CD4-positive, alpha-beta T cell treated with Interleukin-15 for 4 hours (primary cell): ENCODE measurements around the gene ARHGEF28.

Source experiments
- DNase-seq: peaks from one replicate; pipeline ENCODE4 v3.0.0-alpha.2; 2020; ENCODE audit warnings: low spot score

ARHGEF28 gene

DNA sequence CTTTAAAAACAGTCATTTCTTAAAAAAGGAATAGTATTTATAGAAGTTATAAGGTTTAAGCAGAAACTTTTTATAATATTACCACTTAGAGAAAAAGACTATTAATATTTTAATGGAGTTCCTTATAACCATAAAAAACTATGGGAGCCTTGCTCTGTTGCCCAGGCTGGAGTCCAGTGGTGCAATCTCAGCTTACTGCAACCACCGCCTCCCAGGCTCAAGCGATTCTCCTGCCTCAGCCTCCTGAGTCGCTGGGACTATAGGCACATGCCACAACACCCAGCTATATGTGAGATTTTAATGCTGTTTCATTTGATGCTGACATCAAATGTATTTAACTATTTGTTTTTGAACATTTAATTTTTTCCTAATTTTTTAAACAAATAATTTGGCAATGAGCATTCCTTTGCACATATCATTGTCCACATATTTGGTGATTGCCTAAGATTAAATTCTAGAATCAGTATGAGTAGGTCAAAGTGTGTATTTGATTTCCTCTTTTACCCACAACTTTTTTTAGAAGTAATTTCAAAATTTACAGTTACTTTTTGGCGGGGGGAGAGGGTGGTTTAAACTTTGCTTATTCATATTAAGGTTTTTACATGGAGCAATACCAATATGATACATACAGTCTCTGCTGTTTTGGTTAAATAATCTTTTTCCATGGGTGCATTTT lies 235.5 kb downstream of the ARHGEF28 start:
- DNase-seq, result no peak

DNA sequence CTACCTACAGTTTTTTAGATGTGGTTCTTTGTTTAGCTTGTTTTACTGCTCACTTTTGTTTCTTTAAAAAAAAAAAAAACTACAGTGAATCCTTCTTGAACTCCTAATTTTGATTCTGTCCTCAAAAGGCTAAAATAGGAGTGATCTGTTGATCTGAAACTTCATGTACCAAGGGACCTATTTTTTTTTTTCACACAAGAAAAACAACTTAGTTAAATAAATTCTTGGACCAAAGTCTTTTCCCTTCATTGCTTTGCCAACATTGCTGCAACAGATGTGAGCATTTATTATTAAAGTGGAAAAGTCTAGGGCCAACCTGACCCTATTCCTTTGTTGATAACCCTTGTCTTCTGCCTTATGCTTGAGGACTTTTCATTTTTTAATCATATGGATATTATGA lies 236.8 kb downstream of the ARHGEF28 start:
- no peak for DNase-seq

DNA sequence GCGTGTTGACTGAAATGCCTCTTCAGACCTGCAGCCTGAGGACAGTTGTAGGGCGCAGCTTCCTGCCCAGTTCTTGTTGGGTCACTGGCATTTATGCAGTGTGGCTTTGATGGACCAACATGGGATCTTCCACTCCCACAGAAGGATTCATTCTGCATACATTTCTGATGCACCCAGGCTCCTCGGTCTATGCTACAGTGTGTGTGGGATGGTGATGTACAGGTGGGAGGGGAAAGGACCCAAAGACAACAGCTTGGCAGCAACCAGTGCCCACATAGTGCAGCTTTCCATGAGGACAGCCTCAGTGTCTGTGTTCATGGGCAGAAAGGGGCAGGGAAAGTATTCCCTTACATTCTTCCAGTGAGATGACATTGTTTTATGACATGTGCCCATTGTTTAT lies 237.9 kb downstream of the ARHGEF28 start:
- no peak for DNase-seq

DNA sequence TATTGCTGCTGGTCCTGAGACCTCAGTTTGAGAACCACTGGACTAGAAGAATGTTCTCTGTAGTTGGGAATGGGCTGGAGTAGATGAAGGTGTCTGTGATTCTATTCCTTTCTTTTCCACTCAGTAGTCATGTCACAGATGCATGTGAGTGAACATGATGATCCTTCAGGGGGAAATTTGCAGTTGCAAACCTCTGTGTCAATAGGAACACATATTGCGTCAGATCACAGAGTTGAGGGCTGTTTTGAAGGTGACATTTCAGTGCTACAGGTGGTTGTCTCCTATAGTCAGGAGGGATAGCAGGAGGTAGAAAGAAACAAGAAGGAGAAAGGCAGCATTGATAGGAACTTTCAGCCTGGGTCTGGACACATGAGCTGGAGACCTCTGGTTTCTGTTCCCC lies 239.3 kb downstream of the ARHGEF28 start:
- no peak for DNase-seq

DNA sequence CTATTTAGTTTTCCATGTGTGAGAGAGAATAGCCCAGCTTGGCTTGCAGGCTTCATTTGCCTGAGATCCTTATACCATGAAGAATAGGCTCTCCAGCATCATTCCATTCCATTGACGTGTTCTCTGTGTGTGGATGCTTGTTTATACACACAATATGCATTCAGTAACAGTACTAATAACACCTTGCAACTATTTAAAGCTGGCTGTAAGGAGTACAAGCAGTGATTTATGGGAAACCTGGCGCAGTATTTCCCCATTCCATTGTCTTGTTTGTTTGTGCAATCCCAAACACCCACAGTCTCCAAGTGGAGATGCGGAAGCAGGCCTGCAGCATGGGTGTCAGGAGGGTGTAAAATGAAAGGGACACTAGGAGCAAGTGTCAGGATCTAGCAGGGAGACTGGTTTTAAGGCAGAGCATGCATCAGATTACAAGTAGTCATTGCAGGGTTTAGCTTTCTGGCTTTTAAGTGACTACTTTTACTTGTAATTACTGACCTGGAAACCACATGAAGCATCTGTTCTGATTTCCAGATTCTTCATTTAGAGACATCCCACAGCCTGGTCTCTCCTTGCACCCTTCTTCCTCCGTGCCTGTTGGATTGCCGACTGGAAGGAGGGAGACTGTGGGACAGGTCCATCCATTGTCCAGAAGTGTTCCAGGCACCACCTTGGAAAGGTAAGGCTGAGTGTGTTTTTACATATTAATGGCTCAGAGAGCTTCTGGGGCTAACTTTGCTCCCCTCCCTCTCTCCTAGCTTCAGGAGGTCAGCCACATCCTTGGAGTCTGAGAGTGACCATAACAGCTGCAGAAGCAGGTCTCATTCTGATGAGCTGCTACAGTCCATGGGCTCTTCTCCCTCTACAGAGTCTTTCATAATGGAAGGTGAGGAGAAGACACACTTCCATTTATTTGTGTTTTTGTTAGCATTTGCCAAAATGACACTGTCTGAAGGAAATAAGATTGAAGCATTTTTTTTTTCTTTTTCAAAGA lies 241.6 kb downstream of the ARHGEF28 start:
- no peak for DNase-seq

DNA sequence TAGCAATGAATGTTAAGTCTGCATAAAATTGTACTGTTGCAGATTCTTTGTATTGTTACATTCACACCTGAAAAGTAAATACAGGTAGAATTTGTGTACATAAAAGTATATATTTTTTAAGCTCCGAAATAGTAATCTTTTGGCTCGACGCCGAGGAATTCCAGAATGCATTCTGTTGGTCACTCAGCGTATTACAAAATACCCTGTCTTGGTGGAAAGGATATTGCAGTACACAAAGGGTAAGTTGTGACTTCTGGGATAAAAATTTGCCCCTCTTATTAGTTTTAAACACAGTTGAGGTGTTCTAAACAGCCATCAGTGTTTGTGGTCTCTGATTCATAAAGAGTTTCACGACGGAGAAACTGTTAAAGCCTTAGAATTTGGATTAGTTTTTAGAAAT lies 257.6 kb downstream of the ARHGEF28 start:
- no peak for DNase-seq

DNA sequence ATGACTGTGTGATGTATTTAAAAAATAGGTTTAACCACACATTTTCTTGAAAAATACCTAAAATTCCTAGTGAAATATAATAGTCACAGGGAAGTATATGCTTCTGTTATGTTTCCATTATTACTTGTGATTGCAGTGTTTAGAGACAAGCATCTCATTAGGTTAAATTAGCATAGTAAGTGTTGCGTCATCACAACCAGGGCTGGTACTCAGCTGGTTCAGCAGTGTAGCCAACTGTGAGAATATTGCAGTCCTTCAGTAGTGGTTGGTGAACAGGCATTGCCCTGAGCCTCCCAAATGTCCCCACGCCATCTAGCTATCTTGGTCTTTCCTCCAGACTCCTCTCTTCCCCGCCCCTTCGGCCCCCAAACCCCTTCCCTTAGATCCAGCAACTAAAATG lies 261.7 kb downstream of the ARHGEF28 start:
- DNase-seq, result no peak

DNA sequence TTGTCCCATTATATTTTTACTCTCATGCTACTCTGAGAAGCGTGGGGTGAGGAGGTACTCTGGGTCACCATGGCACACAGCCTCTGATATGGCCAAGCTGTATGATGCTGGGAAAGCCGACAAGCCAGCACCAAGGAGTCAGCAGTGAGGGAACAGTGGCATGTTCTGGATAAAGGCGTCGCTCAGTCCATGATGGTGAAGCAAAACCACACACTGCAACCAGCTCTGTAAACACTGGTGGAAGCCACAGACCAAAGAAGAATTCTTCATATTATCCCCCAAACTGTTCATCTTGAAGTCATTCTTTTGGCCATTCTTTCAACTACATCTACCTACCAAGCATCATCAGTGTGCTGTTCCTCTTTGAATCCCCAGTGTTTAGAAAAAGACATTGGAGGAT lies 264.6 kb downstream of the ARHGEF28 start:
- DNase-seq, result no peak

DNA sequence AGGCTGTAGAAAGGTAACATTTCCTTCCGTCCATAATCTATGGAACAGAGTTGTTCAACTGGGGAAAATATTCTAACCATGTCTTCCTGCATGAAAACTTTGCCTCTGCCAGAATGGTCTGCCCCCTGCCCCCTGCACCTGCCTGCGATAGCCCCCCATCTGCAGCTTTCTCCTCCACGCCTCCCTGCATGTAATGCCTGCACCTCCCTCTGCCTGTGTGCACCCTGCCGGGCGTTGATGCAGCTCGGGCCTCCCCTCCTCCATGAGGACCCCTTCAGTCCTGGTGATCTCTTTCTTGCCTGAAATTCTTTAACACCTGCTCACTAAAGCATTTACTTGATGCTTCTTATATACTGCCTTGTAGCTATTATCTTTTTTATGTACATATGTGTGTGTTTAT lies 266.2 kb downstream of the ARHGEF28 start:
- DNase-seq, result no peak

DNA sequence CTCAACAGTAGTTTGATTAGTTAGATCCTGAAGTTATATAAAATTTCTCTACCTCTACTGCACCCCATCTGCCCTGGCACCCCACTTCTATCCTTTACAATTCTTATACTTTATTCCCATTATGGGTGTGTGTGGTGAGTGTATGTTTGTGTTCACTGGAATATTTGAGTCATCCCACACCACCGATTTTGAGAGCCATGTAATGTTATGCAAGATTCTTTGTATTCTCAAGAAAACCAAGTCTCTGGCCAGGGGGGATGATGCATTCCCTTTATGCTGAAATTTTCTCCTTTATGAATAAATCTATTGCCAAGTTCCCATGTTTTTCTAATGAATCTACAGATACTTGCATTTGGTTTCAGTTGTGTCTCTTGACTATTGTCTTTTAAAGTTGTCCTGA lies 266.8 kb downstream of the ARHGEF28 start:
- DNase-seq, result no peak

DNA sequence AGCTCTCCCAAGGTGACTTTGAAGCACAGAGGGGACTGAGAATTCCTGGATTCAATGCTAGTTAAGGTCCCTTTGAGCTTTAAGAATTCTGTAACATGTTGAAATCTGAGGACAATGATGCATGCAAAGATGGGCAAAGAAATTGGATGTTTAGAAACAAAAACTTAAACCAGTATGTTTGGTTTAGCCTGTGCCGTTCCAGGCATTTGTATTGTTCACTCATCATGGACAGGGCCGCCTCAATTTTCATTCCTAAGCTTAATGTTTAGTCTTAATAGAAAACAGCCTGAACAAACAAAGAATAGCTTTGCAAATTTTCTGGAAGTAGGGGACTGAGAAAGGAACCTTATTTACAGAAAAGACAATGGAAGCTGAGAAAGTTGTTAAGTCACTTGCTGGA lies 267.8 kb downstream of the ARHGEF28 start:
- no peak for DNase-seq

DNA sequence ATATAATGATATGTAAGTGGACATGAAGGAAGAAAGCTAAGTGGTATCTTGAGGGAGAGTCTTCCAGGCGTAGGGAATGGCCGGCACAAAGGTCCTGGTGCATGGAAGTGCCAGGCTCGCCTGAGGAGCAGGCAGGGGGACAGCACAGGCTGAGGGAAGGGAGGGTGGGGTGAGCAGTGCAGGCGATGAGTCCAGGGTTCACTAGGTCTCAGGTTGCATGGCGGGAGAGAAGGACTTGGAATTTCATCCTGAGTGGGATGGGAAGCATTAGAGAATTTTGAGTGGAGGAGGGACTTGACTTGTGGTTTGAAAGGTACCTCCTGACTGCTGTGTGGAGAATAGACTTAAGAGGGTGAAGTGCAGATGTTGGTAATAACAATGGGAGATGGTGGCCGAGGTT lies 268.9 kb downstream of the ARHGEF28 start:
- no peak for DNase-seq

DNA sequence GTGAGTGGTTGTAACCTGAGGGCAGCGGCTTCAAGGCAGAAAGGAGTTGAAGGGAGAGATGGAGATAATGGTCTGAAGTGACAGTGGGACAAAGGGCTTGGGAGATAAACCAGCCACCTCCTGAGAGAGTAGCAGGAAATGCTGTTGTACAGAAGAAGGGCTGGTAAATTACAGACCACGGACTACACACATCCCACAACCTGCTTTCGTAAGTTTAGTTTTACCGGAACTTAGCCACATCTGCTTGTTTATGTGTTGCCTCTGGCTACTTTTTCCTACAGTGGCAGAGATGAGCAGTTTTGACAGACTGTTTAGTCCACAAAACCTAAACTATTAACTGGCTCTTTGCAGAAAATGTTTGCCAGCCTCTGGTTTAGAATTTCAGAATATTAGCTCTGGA lies 269.5 kb downstream of the ARHGEF28 start:
- no peak for DNase-seq

DNA sequence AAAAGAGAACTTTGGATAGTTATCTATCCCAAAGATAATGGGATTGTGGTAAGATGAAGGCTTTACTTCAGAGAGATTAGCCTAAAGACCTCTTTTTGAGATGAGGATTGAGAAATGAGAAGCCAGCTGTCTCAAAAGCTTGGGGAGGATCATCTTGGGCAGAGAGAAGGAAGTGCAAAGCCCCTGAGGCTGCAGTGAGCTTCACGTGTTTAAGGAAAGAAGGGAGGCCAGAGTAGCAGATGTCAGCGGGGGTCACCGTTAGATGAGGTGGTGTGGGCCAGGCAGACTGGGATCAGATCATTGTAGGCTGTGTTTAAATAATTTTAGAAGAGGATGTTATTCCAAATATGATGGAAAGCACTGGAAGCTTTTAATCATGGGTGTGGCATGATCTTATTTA lies 270.1 kb downstream of the ARHGEF28 start:
- DNase-seq, result no peak

DNA sequence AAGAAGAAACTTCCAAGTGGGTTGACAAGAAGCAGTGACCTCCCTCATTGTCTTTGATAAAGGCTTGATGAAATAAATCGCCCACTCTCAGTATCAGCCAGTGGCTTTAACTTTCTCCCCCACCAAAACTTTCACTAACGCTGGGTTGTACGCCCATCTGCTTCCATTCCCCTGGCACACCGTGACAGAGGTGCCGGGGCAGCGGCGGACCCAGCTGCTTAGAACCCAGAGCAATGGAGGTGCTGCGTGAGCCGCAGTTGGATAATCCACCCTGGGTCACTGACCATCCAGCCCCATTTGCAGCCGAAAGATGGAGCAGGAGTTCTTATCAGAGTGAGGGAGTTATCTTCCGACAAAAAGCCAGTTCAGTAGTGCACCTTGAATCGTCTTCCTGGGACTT lies 270.7 kb downstream of the ARHGEF28 start:
- no peak for DNase-seq

DNA sequence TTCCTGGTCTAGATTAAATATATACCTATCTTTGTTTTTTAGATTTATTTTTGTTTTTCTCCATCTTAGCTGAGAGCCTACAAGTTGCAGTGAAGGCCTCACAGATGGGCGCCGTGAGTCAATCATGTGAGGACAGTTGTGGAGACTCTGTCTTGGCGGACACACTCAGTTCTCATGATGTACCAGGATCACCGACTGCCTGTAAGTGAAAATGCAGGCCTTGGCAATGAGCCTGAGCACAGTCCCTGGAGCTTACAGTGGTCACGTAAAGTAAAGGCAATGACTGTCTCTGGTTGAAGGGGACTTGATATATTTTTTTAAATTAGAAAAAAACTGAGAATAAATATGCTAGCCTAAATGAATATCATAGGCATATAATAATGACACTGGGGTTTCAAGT lies 271.9 kb downstream of the ARHGEF28 start:
- DNase-seq, result no peak

DNA sequence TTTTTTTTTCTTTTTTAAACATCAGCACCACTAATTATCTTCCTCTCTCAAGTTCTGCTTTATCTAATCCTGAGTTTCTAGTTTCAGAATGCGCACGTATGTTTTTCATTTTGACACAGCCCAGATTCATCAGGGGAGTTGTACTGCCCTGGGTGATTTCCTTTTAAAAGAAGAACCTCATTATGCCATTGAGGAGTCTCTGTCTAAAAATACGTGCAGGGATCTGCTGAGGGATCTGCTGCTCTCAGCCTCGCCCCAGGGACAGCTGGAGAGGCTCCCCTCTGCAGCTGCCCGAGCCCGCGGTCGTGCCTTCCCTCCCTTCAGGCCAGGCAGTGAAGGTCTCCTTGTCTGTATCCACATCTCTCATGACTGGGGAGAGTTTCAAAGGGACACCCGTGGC lies 273.1 kb downstream of the ARHGEF28 start:
- no peak for DNase-seq

DNA sequence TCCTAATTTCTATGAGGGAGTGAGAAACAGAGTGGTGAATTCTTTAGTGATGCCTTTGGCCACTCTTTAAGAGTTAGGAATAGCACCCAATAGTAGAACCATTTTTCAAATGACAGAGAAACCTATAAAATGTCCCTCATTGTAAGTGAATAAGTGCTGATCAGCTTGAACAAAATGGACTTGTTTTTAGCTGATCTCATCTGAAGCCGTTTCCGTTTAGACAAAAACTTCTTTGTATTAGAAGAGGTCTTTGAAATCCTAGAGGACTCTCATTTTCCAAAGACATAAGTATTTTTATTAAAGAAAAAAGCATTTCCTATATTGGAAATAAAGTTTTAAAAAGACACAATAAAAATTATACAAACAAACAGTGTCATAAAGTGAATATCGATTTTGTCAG lies 273.9 kb downstream of the ARHGEF28 start:
- DNase-seq, result no peak

DNA sequence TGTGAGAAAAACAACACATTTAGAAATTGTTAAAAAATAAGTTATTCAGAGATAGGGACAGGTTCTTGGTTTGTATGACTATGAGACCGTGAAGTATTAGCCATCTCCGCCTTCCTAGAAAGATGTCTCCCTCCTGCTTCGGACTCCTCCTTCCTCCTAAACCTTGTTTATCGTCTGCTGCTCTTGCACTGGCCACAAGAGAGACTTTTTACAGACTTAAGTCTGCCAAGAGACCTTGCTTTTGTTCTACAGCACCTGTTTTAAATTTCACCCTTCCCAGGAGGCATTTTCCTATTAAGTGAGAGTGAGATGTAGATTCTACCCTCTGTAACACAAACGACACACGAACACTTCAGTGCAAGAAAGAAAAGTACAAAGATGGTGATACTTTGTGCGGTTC lies 274.6 kb downstream of the ARHGEF28 start:
- DNase-seq, result no peak

DNA sequence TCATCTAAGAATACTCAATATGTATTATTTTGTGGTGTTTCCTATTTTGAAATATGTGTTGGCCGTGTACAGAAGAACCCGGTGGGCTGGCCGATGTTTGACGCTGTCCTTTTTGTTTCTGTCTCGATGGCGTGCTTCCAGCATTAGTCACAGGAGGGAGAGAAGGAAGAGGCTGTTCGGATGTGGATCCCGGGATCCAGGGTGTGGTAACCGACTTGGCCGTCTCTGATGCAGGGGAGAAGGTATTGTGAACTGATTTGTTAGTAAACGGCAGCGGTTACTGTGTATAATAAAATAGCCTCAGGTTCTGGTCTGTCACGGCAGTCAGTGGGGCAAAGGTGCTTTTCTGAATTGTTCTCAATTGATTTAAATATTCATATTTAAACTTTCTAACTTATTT lies 275.0 kb downstream of the ARHGEF28 start:
- DNase-seq, result no peak

DNA sequence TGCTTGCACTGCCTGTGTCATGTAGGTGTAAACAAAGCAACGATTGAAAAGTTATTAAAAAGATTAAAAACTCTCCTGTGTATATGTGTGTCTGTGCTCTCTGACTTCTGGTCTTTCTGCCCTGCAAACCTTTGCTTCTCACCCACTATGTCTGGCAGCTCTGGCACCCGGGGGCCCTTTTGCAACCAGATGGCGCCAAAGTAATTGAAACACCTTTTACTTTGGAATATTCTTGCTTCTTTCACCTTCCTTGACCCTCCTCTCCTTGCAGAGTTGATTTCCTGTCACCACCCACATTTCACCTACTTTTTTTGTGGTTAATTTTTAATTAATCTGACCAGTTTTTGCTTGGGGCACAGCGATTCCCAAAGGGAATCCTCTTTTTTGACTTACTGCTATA lies 275.5 kb downstream of the ARHGEF28 start:
- no peak for DNase-seq

DNA sequence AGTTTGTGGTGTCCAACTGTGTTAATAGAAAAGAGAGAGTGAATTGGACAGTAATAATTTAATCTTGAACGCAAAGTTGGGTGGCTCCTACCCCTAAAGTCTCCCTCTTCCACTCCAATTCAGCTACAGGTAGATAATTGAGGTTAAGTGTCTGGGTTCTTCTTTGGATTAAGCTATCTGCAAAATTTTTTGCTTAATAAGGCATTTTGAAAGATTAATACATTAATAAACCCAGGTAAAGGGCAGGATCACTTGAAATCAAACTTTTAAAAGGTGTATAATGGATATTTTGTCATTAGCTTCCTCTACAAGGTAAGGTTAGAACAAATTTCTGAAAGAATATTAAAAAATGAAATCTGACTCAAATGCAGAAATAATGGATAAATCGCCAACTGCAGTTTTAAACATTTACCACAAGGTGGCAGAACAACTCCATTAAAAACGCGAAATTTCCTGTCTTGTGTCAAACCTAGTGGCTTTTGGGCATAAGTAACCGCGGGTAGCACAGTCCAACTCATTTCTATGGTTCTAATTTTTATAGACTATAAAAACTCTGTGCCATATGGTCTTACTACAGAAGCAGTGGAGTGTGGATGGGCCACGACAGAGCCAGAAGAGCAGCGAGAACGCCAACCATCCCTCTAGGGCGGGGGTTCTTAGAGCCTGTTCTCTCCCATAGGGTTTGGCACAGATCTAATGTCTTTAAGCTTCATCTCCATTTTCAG lies 276.5 kb downstream of the ARHGEF28 start:
- DNase-seq, result peak; percentile 47

DNA sequence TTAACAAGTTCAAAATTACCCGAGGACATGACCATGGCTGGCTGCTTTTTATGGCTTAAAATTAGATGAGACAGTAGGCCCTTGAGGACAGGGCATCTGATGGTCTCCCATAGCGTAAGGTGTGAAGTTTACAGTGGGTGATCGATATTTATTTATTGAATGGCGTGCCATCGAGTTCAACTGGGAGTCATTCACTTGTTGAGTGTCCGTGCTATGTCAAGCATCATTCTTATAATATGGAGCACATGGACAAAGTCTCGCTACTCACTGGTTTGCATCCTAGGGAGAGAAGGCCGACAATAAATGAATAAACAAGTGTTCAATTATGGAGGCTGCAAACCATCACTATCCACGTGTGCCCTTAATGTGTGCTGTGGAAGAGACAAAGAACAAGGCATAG lies 277.2 kb downstream of the ARHGEF28 start:
- no peak for DNase-seq
